Caco-2 (cell line): ENCODE measurements around the gene FBLN1. TPM values are rescaled to one million over a fixed set of nuclear protein-coding genes. Genes with fewer than 3 reads are reported as not detected.

Experiments
- BruUV-seq: library from RNA; stranded (reverse); fragments of 400-500 nt; replicated peaks from 2 replicates; lab custom pipeline; 2021; lab: Mats Ljungman, UMichigan
- CTCF ChIA-PET: fragments of 300-600 bp; sonication (Branson Sonifier 250); formaldehyde crosslinking; loops from one replicate; lab custom pipeline; 2022; ENCODE audit warnings: antibody characterized with exemption; lab: Charles Lee
- POLR2A ChIA-PET: fragments of 300-600 bp; sonication (Branson Sonifier 250); formaldehyde crosslinking; loops from one replicate; lab custom pipeline; 2022; ENCODE audit warnings: antibody characterized with exemption; lab: Charles Lee
- DNase-seq, 2 experiments: peaks; one replicate each; pipeline versions ENCODE4 v3.0.0 to v3.0.0-alpha.2; 2020 to 2022
- H3K27me3 ChIP-seq: replicated peaks from 2 replicates; pipeline ENCODE4 v1.6.0; 2011; ENCODE audit warnings: low read length; ENCODE audit not compliant: control insufficient read depth, insufficient read depth
- H3K36me3 ChIP-seq: 2 replicates; pipeline ENCODE4 v1.5.1; 2011; ENCODE audit warnings: low read length; ENCODE audit not compliant: control insufficient read depth, insufficient read depth
- H3K4me1 ChIP-seq: fragments of 250-450 bp; sonication (Bioruptor Pico); 2 replicates; pipeline ENCODE4 v1.5.1; 2020; ENCODE audit warnings: mild to moderate bottlenecking
- H3K4me3 ChIP-seq: 2 replicates; pipeline ENCODE4 v1.5.1; 2011; ENCODE audit warnings: low read depth, mild to moderate bottlenecking, control low read depth, low read length
- H3K9me3 ChIP-seq: fragments of 250-450 bp; sonication (Bioruptor Pico); 2 replicates; pipeline ENCODE4 v1.5.1; 2020; ENCODE audit warnings: mild to moderate bottlenecking, moderate library complexity
- H3K27ac Mint-ChIP-seq: one replicate; pipeline ENCODE4 v1.8.0; 2022; ENCODE audit warnings: mixed read lengths; ENCODE audit not compliant: unreplicated experiment
- H3K27me3 Mint-ChIP-seq: one replicate; pipeline ENCODE4 v1.8.0; 2022; ENCODE audit warnings: mixed read lengths; ENCODE audit not compliant: insufficient read depth, unreplicated experiment
- H3K36me3 Mint-ChIP-seq: one replicate; pipeline ENCODE4 v1.8.0; 2022; ENCODE audit warnings: mild to moderate bottlenecking, mixed read lengths; ENCODE audit not compliant: insufficient read depth, unreplicated experiment
- H3K4me1 Mint-ChIP-seq: one replicate; pipeline ENCODE4 v1.8.0; 2022; ENCODE audit warnings: low read depth, mixed read lengths; ENCODE audit not compliant: unreplicated experiment
- H3K4me3 Mint-ChIP-seq: one replicate; pipeline ENCODE4 v1.8.0; 2022; ENCODE audit warnings: mild to moderate bottlenecking, moderate library complexity, mixed read lengths; ENCODE audit not compliant: unreplicated experiment
- H3K9me3 Mint-ChIP-seq: one replicate; pipeline ENCODE4 v1.8.0; 2022; ENCODE audit warnings: mixed read lengths; ENCODE audit not compliant: unreplicated experiment
- intact Hi-C: fragments of 100-400 bp; cut with micrococcal nuclease; formaldehyde crosslinking; loops from one replicate; pipeline ENCODE4 v1.10.0; 2022; ENCODE audit not compliant: unreplicated experiment
- total RNA-seq: library from RNA; stranded (reverse); gene quantifications from 2 replicates; pipeline ENCODE4 v1.2.3, GENCODE V29; 2022
- TF ChIP-seq, protein P1 (sequence below), 2 experiments: fragments of 200-600 bp in 1 of 2; IDR thresholded peaks; 1 replicate in 1 of 2; 2 replicates in 1 of 2; pipeline versions ENCODE4 v1.5.1 to v1.8.0; 2011 to 2022; ENCODE audit warnings: antibody characterized with exemption in 1 of 2, control low read depth in 1 of 2, inconsistent platforms in 1 of 2, low read depth in 1 of 2, low read length in 1 of 2, mild to moderate bottlenecking in 1 of 2, moderate library complexity in 1 of 2; ENCODE audit not compliant: insufficient read depth in 1 of 2, severe bottlenecking in 1 of 2, unreplicated experiment in 1 of 2

The FBLN1 gene
- total RNA-seq, 1 experiment from 2014 or later, result 519 TPM

DNA sequence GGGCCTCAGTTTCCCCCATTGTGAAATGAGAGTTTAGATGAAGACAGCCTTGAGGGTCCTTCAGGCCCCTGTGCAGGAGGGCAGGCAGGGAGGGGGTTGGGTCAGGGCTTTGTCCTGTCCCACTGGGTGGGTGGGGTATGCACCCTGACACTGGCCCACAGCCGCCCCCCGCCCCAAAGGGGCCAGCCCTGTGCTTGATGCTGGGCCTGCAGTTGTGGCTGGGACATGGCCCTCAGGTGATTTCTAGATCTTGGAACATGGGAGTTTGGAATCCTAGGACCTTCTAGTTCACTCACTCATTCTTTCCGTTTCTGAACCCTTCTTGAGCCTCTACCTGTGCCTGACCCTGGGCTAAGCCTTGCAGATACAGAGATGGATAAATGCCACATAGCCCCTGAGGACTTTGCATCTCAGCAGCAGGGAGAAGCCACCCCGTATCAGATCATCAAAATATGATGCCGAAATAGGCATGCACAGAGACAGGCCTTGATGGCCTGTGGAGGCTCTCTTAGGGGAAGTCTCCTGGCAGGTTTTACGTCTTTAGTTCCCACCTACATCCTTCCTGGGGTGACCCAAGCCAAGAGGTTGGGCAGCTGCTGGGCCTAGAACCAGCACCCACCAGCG lies 76.0 kb downstream of the FBLN1 start:
- Histone ChIP-seq H3K27me3 (no peaks in the 10 kb centered on the region), H3K36me3 (no peaks in the 10 kb centered on the region; the same call in 1 of the 2 replicates), H3K9me3 (no peaks in the 10 kb centered on the region), H3K4me1 (peaks cover 17% of the 10 kb centered on the region), H3K4me3 (no peak overlapping the region)
- no peaks in the 10 kb centered on the region for H3K9me3 Mint-ChIP-seq
- no peak overlapping the region for H3K27ac Mint-ChIP-seq
- no peak overlapping the region for H3K4me3 Mint-ChIP-seq
- no peaks in the 10 kb centered on the region for H3K36me3 Mint-ChIP-seq
- CTCF ChIA-PET, result interaction anchor here (0.6 to 1.3 kb wide), 6 partner anchors 46 to 428 kb away, joined by 3 to 4 read pairs (median 3); no protein-coding TSS in a partner anchor
- TF ChIP-seq, protein P1, sequence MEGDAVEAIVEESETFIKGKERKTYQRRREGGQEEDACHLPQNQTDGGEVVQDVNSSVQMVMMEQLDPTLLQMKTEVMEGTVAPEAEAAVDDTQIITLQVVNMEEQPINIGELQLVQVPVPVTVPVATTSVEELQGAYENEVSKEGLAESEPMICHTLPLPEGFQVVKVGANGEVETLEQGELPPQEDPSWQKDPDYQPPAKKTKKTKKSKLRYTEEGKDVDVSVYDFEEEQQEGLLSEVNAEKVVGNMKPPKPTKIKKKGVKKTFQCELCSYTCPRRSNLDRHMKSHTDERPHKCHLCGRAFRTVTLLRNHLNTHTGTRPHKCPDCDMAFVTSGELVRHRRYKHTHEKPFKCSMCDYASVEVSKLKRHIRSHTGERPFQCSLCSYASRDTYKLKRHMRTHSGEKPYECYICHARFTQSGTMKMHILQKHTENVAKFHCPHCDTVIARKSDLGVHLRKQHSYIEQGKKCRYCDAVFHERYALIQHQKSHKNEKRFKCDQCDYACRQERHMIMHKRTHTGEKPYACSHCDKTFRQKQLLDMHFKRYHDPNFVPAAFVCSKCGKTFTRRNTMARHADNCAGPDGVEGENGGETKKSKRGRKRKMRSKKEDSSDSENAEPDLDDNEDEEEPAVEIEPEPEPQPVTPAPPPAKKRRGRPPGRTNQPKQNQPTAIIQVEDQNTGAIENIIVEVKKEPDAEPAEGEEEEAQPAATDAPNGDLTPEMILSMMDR (IDR thresholded peaks at IDR 0.05; ENCODE audit: insufficient read depth in 1 of 2, low read depth in 1 of 2, low read length in 1 of 2, severe bottlenecking in 1 of 2, unreplicated experiment in 1 of 2), result no peak
- H3K4me1 Mint-ChIP-seq, result no peaks in the 10 kb centered on the region
- no peaks in the 10 kb centered on the region for H3K27me3 Mint-ChIP-seq
- intact Hi-C loops, result loop anchor here (5.0 kb wide), 2 partner anchors 69 to 284 kb away; no protein-coding TSS in a partner anchor
- no TSS peak for BruUV-seq
- POLR2A ChIA-PET, result no interaction called here
- DNase-seq, result no peak

DNA sequence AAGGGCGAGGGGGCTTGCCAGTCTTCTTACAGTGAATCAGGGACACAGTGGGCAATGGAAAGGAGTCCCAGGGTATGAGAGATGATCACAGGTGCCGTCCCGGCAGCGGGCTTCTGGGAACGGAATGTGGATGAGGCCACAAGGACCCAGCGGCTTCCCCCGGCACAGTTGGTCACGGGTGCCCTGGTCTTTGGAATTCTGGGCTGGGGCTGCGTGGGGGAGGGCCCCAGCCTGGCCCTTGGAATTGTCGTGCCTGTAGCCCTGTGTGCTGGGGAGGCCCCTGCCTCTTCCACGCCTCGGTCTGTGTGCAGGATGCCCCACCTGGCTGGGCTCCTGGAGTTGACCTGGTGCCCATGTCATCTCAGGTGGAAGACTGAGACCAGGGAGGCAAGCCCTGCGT lies 76.6 kb downstream of the FBLN1 start:
- DNase-seq, result no peak
- Mint-ChIP-seq H3K27ac (no peak overlapping the region), H3K36me3 (no peaks in the 10 kb centered on the region), H3K27me3 (no peaks in the 10 kb centered on the region), H3K4me3 (no peak overlapping the region), H3K4me1 (no peaks in the 10 kb centered on the region), H3K9me3 (no peaks in the 10 kb centered on the region)
- no TSS peak for BruUV-seq
- TF ChIP-seq, protein P1 (IDR thresholded peaks at IDR 0.05; ENCODE audit: insufficient read depth in 1 of 2, low read depth in 1 of 2, low read length in 1 of 2, severe bottlenecking in 1 of 2, unreplicated experiment in 1 of 2), result no peak
- CTCF ChIA-PET, result no interaction called here
- POLR2A ChIA-PET, result no interaction called here
- no peaks in the 10 kb centered on the region for H3K27me3 ChIP-seq
- intact Hi-C loops, result loop anchor here (5.0 kb wide), 2 partner anchors 68 to 283 kb away; no protein-coding TSS in a partner anchor
- H3K4me1 ChIP-seq, result peaks cover 17% of the 10 kb centered on the region
- no peak overlapping the region for H3K4me3 ChIP-seq
- no peaks in the 10 kb centered on the region; the same call in 1 of the 2 replicates for H3K36me3 ChIP-seq
- no peaks in the 10 kb centered on the region for H3K9me3 ChIP-seq

DNA sequence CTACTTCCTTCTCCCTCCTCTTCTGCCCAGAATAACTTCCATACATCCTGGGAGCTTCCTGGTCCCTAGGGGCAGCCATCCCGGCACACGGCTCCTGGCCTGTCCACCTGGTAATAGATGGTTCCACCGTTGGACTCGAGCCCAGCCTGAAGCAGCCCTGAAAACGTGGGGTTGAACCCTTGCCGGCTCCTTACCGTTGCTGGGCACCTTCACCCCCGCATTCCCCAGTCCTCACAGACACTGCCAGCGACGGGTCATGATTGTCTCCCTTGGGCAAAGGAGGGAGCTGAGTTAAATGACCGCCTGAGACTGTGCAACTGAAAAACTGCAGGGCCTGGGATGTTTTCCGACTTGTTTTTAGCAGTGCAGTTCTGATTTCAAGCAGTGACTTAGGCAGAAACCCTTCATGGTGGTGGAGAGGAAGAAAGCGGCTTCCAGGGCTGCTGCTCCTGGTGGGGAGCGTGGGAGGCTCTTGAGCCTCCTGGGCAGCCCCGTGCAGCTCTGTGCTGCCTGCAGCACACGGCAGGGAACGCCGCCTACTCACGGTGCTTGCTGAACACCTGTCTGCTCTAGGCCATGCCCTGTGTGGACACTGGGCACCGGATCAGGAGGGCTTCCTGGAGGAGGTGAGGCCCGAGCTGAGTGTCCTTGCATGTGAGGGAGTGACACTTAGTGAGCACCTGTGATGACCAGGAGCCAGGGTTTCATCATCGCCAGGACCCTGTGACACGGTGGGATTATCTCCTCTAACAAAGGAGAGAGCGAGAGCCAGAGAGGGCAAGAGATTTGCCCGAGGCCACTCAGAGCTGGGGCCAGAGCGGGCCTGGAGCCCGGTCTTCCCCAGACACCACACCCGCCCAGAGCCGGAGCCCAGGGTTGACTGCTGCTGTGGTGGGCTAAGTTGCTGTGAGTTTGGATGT lies 77.4 kb downstream of the FBLN1 start:
- intact Hi-C loops, result loop anchor here (5.0 kb wide), 2 partner anchors 67 to 282 kb away; no protein-coding TSS in a partner anchor
- H3K4me3 Mint-ChIP-seq, result no peak overlapping the region
- H3K9me3 ChIP-seq, result no peaks in the 10 kb centered on the region
- no peaks in the 10 kb centered on the region for H3K36me3 Mint-ChIP-seq
- H3K9me3 Mint-ChIP-seq, result no peaks in the 10 kb centered on the region
- no peaks in the 10 kb centered on the region; the same call in 1 of the 2 replicates for H3K36me3 ChIP-seq
- H3K4me1 Mint-ChIP-seq, result no peaks in the 10 kb centered on the region
- BruUV-seq, result no TSS peak
- H3K27ac Mint-ChIP-seq, result no peak overlapping the region
- H3K27me3 Mint-ChIP-seq, result no peaks in the 10 kb centered on the region
- H3K27me3 ChIP-seq, result no peaks in the 10 kb centered on the region
- peaks cover 17% of the 10 kb centered on the region for H3K4me1 ChIP-seq
- H3K4me3 ChIP-seq, result no peak overlapping the region
- TF ChIP-seq, protein P1 (IDR thresholded peaks at IDR 0.05; ENCODE audit: insufficient read depth in 1 of 2, low read depth in 1 of 2, low read length in 1 of 2, severe bottlenecking in 1 of 2, unreplicated experiment in 1 of 2), result no peak
- ChIA-PET CTCF (no interaction called here), POLR2A (no interaction called here)
- no peak for DNase-seq
